ENCODE data around the gene CDK19.
"Not testable (repeated sequence)": the region's sequence is repeated elsewhere in the genome, so short reads cannot be mapped to it uniquely, and the experiment has no call there.

CDK19 gene

GRCh38 chr6:110853754-110854477 lies 38.6 kb upstream of the CDK19 start:
- H3K4me3 ChIP-seq (ENCODE audit: low read depth, low read length): no peak overlapping the region
- no peak for DNase-seq (ENCODE audit: low read depth)
- TF ChIP-seq CTCF (IDR thresholded peaks at IDR 0.05; ENCODE audit: control insufficient read depth, extremely low read depth, insufficient read depth): no peak

- no peak overlapping the region for H3K4me3 ChIP-seq (ENCODE audit: low read depth, low read length)
- DNase-seq (ENCODE audit: low read depth): no peak
- no peak for TF ChIP-seq CTCF (IDR thresholded peaks at IDR 0.05; ENCODE audit: control insufficient read depth, extremely low read depth, insufficient read depth)
Measured at GRCh38 chr6:110852773-110853172, 37.5 kb upstream of the CDK19 start.

- TF ChIP-seq CTCF (IDR thresholded peaks at IDR 0.05; ENCODE audit: control insufficient read depth, extremely low read depth, insufficient read depth): no peak
- no peak overlapping the region for H3K4me3 ChIP-seq (ENCODE audit: low read depth, low read length)
- DNase-seq (ENCODE audit: low read depth): no peak
Measured at GRCh38 chr6:110849781-110850180, 34.5 kb upstream of the CDK19 start.

- TF ChIP-seq CTCF (IDR thresholded peaks at IDR 0.05; ENCODE audit: control insufficient read depth, extremely low read depth, insufficient read depth): no peak
- DNase-seq (ENCODE audit: low read depth): no peak
- H3K4me3 ChIP-seq (ENCODE audit: low read depth, low read length): no peak overlapping the region
Measured at GRCh38 chr6:110841266-110841665, 26.0 kb upstream of the CDK19 start.

GRCh38 chr6:110835751-110836150 lies 20.5 kb upstream of the CDK19 start:
- not testable (repeated sequence) for DNase-seq (ENCODE audit: low read depth); H3K4me3 ChIP-seq (ENCODE audit: low read depth, low read length)

- no peak overlapping the region for H3K4me3 ChIP-seq (ENCODE audit: low read depth, low read length)
- DNase-seq (ENCODE audit: low read depth): no peak
- no peak for TF ChIP-seq CTCF (IDR thresholded peaks at IDR 0.05; ENCODE audit: control insufficient read depth, extremely low read depth, insufficient read depth)
Measured at GRCh38 chr6:110833831-110834230, 18.6 kb upstream of the CDK19 start.

- no peak overlapping the region for H3K4me3 ChIP-seq (ENCODE audit: low read depth, low read length)
- DNase-seq (ENCODE audit: low read depth): no peak
- no peak for TF ChIP-seq CTCF (IDR thresholded peaks at IDR 0.05; ENCODE audit: control insufficient read depth, extremely low read depth, insufficient read depth)
Measured at GRCh38 chr6:110831405-110831804, 16.1 kb upstream of the CDK19 start.

Measured in LNCaP clone FGC (cell line).